ENCODE results near the gene THPO.
"Not testable (repeated sequence)": the region's sequence is repeated elsewhere in the genome, so short reads cannot be mapped to it uniquely, and the experiment has no call there.

THPO gene

GRCh38 chr3:184345317-184346144 lies 32.5 kb downstream of the THPO start:
- in situ Hi-C loops (cut with MboI; ENCODE audit: low sequenced_read_pairs, unreplicated experiment), result no loop called here
- peak; percentile 65 for DNase-seq (ENCODE audit: low spot score)
- TF ChIP-seq CTCF (IDR thresholded peaks at IDR 0.05; ENCODE audit: borderline replicate concordance, control extremely low read depth, extremely low read depth, insufficient read depth, missing control alignments), result no peak

DNA sequence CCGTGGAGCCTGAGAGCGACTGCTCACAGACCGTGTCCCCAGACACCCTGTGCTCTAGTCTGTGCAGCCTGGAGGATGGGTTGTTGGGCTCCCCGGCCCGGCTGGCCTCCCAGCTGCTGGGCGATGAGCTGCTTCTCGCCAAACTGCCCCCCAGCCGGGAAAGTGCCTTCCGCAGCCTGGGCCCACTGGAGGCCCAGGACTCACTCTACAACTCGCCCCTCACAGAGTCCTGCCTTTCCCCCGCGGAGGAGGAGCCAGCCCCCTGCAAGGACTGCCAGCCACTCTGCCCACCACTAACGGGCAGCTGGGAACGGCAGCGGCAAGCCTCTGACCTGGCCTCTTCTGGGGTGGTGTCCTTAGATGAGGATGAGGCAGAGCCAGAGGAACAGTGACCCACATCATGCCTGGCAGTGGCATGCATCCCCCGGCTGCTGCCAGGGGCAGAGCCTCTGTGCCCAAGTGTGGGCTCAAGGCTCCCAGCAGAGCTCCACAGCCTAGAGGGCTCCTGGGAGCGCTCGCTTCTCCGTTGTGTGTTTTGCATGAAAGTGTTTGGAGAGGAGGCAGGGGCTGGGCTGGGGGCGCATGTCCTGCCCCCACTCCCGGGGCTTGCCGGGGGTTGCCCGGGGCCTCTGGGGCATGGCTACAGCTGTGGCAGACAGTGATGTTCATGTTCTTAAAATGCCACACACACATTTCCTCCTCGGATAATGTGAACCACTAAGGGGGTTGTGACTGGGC lies 33.3 kb downstream of the THPO start:
- in situ Hi-C loops (cut with MboI; ENCODE audit: low sequenced_read_pairs, unreplicated experiment), result no loop called here
- TF ChIP-seq CTCF (IDR thresholded peaks at IDR 0.05; ENCODE audit: borderline replicate concordance, control extremely low read depth, extremely low read depth, insufficient read depth, missing control alignments), result no peak
- DNase-seq (ENCODE audit: low spot score), result no peak

- in situ Hi-C loops (cut with MboI; ENCODE audit: low sequenced_read_pairs, unreplicated experiment), result no loop called here
- TF ChIP-seq CTCF (IDR thresholded peaks at IDR 0.05; ENCODE audit: borderline replicate concordance, control extremely low read depth, extremely low read depth, insufficient read depth, missing control alignments), result no peak
- no peak for DNase-seq (ENCODE audit: low spot score)
Observed at GRCh38 chr3:184343200-184343876, 34.7 kb downstream of the THPO start.

DNA sequence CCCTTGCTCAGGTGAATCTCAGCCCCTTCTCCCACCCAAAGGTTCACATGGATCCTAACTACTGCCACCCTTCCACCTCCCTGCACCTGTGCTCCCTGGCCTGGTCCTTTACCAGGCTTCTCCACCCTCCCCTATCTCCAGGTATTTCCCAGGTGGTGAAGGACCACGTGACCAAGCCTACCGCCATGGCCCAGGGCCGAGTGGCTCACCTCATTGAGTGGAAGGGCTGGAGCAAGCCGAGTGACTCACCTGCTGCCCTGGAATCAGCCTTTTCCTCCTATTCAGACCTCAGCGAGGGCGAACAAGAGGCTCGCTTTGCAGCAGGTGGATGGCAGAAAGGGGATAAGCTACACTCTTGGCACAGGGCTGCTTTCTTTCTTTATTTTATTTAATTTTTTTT lies 36.1 kb downstream of the THPO start:
- DNase-seq (ENCODE audit: low spot score), result no peak
- in situ Hi-C loops (cut with MboI; ENCODE audit: low sequenced_read_pairs, unreplicated experiment), result no loop called here
- no peak for TF ChIP-seq CTCF (IDR thresholded peaks at IDR 0.05; ENCODE audit: borderline replicate concordance, control extremely low read depth, extremely low read depth, insufficient read depth, missing control alignments)

DNA sequence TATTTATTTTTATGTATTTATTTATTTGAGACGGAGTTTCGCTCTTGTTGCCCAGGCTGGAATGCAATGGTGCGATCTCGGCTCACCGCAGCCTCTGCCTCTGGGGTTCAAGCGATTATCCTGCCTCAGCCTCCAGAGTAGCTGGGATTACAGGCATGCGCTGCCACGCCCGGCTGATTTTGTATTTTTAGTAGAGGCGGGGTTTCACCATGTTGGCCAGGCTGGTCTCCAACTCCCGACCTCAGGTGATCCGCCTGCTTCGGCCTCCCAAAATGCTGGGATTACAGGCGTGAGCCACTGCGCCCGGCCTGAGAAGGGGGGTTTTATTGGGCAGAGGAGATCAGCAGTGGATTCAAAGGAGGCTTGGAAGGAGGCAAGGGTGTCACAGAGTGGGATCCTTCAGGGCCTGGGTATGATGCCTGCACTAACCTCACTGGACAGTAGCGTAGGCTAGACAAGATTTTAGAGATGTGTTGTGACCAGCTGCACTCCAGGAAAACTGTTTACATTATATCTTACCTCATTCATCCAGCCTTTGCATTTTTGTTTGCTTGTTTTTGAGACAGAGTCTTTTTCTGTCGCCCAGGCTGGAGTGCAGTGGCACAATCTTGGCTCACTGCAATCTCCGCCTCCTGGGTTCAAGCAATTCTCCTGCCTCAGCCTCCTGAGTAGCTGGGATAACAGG lies 38.4 kb downstream of the THPO start:
- in situ Hi-C loops (cut with MboI; ENCODE audit: low sequenced_read_pairs, unreplicated experiment); DNase-seq (ENCODE audit: low spot score): not testable (repeated sequence)

DNA sequence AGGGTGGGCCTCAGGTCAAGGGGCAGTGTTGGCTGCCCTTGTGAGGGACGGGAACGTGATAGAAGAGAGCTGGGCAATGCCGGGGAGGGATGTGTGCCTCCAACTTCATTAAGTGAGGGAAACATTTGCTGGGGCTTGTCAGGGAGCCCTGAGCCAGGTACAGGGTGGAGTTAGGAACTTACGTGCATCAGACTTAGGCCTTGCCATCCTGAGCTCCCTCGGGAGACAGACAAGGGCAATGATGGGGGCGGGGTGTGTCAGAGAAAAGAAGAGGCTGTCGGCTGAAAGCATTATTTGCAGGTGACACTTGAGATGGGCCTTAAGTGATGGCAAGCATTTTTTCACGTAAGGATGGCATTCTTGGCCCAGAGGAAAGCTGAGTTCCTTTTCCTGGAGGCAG lies 39.0 kb downstream of the THPO start:
- no peak for DNase-seq (ENCODE audit: low spot score)
- TF ChIP-seq CTCF (IDR thresholded peaks at IDR 0.05; ENCODE audit: borderline replicate concordance, control extremely low read depth, extremely low read depth, insufficient read depth, missing control alignments), result no peak
- in situ Hi-C loops (cut with MboI; ENCODE audit: low sequenced_read_pairs, unreplicated experiment), result no loop called here
